Natural killer cell (primary cell): ENCODE measurements around the gene CPSF4L. TPM values are rescaled to one million over a fixed set of nuclear protein-coding genes. Genes with fewer than 3 reads are reported as not detected.

ENCODE experiments used
- ATAC-seq, 3 donors: fragments of 150-1000 bp in 2 of 3; fragments of 200-7000 bp in 1 of 3; cut with Tn5 transposase; 1 replicate in 1 of 3; 2 replicates in 2 of 3; pipeline ENCODE4 v1.10.0; 2021; ENCODE audit warnings: mild to moderate bottlenecking in 2 of 3, moderate library complexity in 2 of 3
- DNase-seq, 2 donors: peaks; one replicate each; pipeline versions ENCODE4 v3.0.0 to v3.0.0-alpha.2; 2013 to 2021; ENCODE audit warnings: mixed read lengths in 1 of 2
- H3K27ac ChIP-seq: one replicate; pipeline ENCODE4 v1.5.1; 2013; ENCODE audit warnings: mild to moderate bottlenecking, low read length
- H3K27me3 ChIP-seq: one replicate; pipeline ENCODE4 v1.6.1; 2013; ENCODE audit warnings: low read length; ENCODE audit not compliant: control insufficient read depth, insufficient read depth
- H3K36me3 ChIP-seq: one replicate; pipeline ENCODE4 v1.6.1; 2013; ENCODE audit warnings: low read length; ENCODE audit not compliant: control insufficient read depth, insufficient read depth
- H3K4me1 ChIP-seq: one replicate; pipeline ENCODE4 v1.6.1; 2013; ENCODE audit warnings: low read length; ENCODE audit not compliant: control insufficient read depth, insufficient read depth
- H3K4me3 ChIP-seq: one replicate; pipeline ENCODE4 v1.5.1; 2013; ENCODE audit warnings: low read length
- H3K9me3 ChIP-seq: one replicate; pipeline ENCODE4 v1.6.1; 2013; ENCODE audit warnings: low read length; ENCODE audit not compliant: control insufficient read depth, insufficient read depth
- H3K27ac Mint-ChIP-seq, 2 donors: one replicate each; pipeline ENCODE4 v1.8.0; 2022; ENCODE audit warnings: mild to moderate bottlenecking in 2 of 2, mixed read lengths in 2 of 2, moderate library complexity in 1 of 2
- H3K27me3 Mint-ChIP-seq, 2 donors: one replicate each; pipeline ENCODE4 v1.8.0; 2022; ENCODE audit warnings: low read depth in 2 of 2, mixed read lengths in 2 of 2
- H3K36me3 Mint-ChIP-seq: one replicate; pipeline ENCODE4 v1.8.0; 2022; ENCODE audit warnings: mixed read lengths
- H3K4me1 Mint-ChIP-seq, 2 donors: one replicate each; pipeline ENCODE4 v1.8.0; 2022; ENCODE audit warnings: mixed read lengths in 2 of 2
- H3K4me3 Mint-ChIP-seq: one replicate; pipeline ENCODE4 v1.8.0; 2022; ENCODE audit warnings: mild to moderate bottlenecking, moderate library complexity, mixed read lengths
- H3K9me3 Mint-ChIP-seq, 2 donors: one replicate each; pipeline ENCODE4 v1.8.0; 2022; ENCODE audit warnings: mixed read lengths in 2 of 2
- WGBS: methylation state at CpG from one replicate; pipeline ENCODE4 v1.1.7; 2013; ENCODE audit warnings: missing lambda C conversion rate; ENCODE audit not compliant: insufficient coverage; 5-methylcytosine and 5-hydroxymethylcytosine counted together
- intact Hi-C: fragments of 100-400 bp; cut with micrococcal nuclease; formaldehyde crosslinking; loops from one replicate; pipeline ENCODE4 v1.14.2; 2022
- total RNA-seq, 4 donors: library from RNA; stranded (reverse); fragments of 120-200 nt in 1 of 4; gene quantifications; one replicate each; pipeline versions ENCODE4 v1.2.3 to v1.2.4, GENCODE V29; 2013 to 2022
- TF ChIP-seq, protein P1 (sequence below): fragments of 200-600 bp; IDR thresholded peaks from one replicate; pipeline ENCODE4 v1.8.0; 2022; ENCODE audit warnings: antibody characterized with exemption

The CPSF4L gene
- total RNA-seq, 3 donors from 2014 or later (not counting 1 experiment from before 2014, with no cell fraction given), result not detected

DNA sequence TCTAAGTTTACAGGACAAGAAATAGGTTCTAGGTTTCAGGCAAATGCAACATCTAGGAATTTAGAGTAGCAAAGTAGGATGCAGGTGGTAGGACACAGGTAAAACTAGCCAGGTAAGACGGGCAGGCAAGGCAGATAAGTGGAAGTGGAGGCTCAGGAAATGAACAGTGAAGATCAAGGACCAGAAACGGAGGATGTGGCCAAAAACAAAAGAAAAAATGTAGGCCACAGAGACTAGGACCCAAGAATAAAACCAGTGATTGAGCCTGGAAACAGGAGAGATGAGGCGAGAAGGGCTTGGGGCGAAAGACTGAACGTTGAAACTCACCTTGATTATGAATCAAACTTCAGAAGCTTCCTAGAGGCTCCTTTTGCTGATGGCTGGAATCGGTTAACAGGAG is 24.0 kb downstream of the CPSF4L start:
- H3K4me3 ChIP-seq, result no peak overlapping the region
- H3K9me3 ChIP-seq, result no peaks in the 10 kb centered on the region
- H3K27me3 Mint-ChIP-seq, result no peaks in the 10 kb centered on the region
- peak overlapping the region in 1 of 2 donors; percentile 35 for H3K27ac Mint-ChIP-seq
- peaks cover 18% of the 10 kb centered on the region for H3K36me3 ChIP-seq
- ATAC-seq (no peak), DNase-seq (peak in 1 of 2 donors; percentile 18)
- TF ChIP-seq, protein P1, sequence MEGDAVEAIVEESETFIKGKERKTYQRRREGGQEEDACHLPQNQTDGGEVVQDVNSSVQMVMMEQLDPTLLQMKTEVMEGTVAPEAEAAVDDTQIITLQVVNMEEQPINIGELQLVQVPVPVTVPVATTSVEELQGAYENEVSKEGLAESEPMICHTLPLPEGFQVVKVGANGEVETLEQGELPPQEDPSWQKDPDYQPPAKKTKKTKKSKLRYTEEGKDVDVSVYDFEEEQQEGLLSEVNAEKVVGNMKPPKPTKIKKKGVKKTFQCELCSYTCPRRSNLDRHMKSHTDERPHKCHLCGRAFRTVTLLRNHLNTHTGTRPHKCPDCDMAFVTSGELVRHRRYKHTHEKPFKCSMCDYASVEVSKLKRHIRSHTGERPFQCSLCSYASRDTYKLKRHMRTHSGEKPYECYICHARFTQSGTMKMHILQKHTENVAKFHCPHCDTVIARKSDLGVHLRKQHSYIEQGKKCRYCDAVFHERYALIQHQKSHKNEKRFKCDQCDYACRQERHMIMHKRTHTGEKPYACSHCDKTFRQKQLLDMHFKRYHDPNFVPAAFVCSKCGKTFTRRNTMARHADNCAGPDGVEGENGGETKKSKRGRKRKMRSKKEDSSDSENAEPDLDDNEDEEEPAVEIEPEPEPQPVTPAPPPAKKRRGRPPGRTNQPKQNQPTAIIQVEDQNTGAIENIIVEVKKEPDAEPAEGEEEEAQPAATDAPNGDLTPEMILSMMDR, result no peak
- H3K36me3 Mint-ChIP-seq, result peaks cover 13% of the 10 kb centered on the region
- no peaks in the 10 kb centered on the region for H3K27me3 ChIP-seq
- H3K4me1 ChIP-seq, result peaks cover 13% of the 10 kb centered on the region
- no peak overlapping the region for H3K4me3 Mint-ChIP-seq
- H3K4me1 Mint-ChIP-seq, result peaks cover 19 to 36% of the 10 kb centered on the region in 2 donors
- H3K9me3 Mint-ChIP-seq, result no peaks in the 10 kb centered on the region
- 42% methylated on average over 6 of the region's 6 CpGs for WGBS
- intact Hi-C loops, result no loop called here
- H3K27ac ChIP-seq, result no peak overlapping the region

DNA sequence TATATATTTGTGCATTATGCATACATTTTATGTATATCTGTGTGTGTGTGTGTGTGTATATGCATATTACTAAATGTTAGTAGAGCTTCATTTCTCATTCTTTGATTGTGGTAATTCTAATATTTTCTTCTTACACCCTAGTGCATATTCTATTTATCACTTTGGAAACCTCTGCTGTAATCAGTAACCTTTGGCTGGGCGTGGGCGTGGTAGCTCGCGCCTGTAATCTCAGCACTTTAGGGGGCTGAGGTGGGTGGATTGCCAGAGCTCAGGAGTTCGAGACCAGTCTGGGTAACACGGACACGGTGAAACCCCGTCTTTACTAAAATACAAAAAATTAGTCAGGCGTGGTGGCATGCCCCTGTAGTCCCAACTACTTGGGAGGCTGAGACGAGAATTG is 26.9 kb downstream of the CPSF4L start:
- H3K27me3 ChIP-seq, result no peaks in the 10 kb centered on the region
- intact Hi-C loops, result loop anchor here (5.0 kb wide), 1 partner anchor 137 kb away; no protein-coding TSS in a partner anchor
- Mint-ChIP-seq H3K27ac (no peak overlapping the region), H3K4me1 (peaks cover 40 to 42% of the 10 kb centered on the region in 2 donors), H3K9me3 (no peaks in the 10 kb centered on the region), H3K36me3 (peaks cover 13% of the 10 kb centered on the region), H3K27me3 (no peaks in the 10 kb centered on the region), H3K4me3 (no peak overlapping the region)
- H3K36me3 ChIP-seq, result peaks cover 17% of the 10 kb centered on the region
- 88% methylated on average over 10 of the region's 10 CpGs for WGBS
- H3K4me1 ChIP-seq, result peaks cover 25% of the 10 kb centered on the region
- no peak overlapping the region for H3K27ac ChIP-seq
- no peak overlapping the region for H3K4me3 ChIP-seq
- TF ChIP-seq, protein P1, result no peak
- no peaks in the 10 kb centered on the region for H3K9me3 ChIP-seq
- DNase-seq (no peak), ATAC-seq (no peak)

DNA sequence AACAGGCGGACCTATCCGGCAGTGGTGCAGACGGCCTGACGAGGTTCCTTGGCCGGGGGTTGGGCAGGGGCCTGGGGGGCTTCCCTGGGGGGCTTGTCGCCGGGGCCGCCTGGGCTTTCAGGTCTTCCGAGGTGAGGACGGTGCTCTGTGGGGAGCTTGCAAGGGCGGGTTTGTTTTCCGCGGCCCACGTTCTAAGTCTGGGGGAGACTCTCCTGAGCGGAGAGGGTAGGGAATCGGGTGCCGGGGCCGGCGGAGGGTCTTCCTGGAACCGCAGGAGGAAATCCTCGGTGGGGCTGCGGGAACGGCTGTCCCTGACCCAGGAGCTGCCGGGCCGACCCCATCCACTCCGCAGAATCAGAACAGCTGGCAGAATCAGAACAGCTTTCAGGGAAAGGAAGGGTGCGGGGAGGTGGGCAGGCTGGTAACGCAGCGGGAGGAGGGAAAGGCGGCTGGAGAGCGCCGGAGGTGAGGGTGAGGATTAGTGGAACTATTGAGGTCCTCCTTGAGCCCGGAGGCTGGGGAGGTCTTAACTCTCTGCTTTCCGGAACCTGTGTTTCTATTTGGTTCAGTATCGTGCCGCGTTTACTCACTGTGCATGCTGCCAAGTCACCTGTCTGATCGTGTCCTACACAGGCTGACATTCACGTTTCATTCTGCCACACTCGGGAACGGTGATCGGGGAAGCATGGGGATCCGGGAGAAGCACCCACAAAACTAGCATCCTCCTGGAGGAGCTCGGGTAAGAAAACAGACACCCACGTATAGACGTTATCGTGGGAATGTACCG is 28.9 kb downstream of the CPSF4L start:
- TF ChIP-seq, protein P1, result no peak
- Histone ChIP-seq H3K4me3 (peak overlapping the region; percentile 84), H3K27me3 (no peaks in the 10 kb centered on the region), H3K36me3 (peaks cover 17% of the 10 kb centered on the region), H3K4me1 (peaks cover 23% of the 10 kb centered on the region), H3K27ac (peak overlapping the region; percentile 48), H3K9me3 (no peaks in the 10 kb centered on the region)
- intact Hi-C loops, result loop anchor here (1.0 to 5.0 kb wide), 3 partner anchors 41 to 135 kb away; no protein-coding TSS in a partner anchor
- H3K4me3 Mint-ChIP-seq, result peak overlapping the region; percentile 98
- under 1% methylated on average over 48 of the region's 48 CpGs for WGBS
- H3K36me3 Mint-ChIP-seq, result peaks cover 13% of the 10 kb centered on the region
- peak; percentile 49 to 61 (median 56) for ATAC-seq
- H3K27me3 Mint-ChIP-seq, result no peaks in the 10 kb centered on the region
- H3K27ac Mint-ChIP-seq, result peak overlapping the region; percentile 94
- H3K9me3 Mint-ChIP-seq, result no peaks in the 10 kb centered on the region
- DNase-seq, result peak in 1 of 2 donors; percentile 49
- peaks cover 57 to 58% of the 10 kb centered on the region in 2 donors for H3K4me1 Mint-ChIP-seq
